HepG2 (cell line): ENCODE results near the gene ERCC2. TPM values are rescaled to one million over a fixed set of nuclear protein-coding genes. Genes with fewer than 3 reads are reported as not detected.

ENCODE experiments used
- ARID3A ChIP-seq: IDR thresholded peaks from 2 replicates; pipeline ENCODE4 v1.6.1; 2012; ENCODE audit warnings: low read depth, low read length, improper control_type of control experiment
- CENPX ChIP-seq: sonication (generic); formaldehyde crosslinking; IDR thresholded peaks from 2 replicates; pipeline ENCODE4 v1.9.0; 2021; ENCODE audit warnings: mild to moderate bottlenecking, missing genetic modification reagents, moderate library complexity
- GRHL1 ChIP-seq: sonication (generic); formaldehyde crosslinking; conservative IDR thresholded peaks from 2 replicates; pipeline ENCODE4 v1.8.0; 2022; ENCODE audit warnings: missing genetic modification reagents
- HMG20A ChIP-seq: IDR thresholded peaks from 2 replicates; pipeline ENCODE4 v1.6.1; 2016; ENCODE audit warnings: borderline replicate concordance
- HNRNPL ChIP-seq: fragments of 200-400 bp; formaldehyde crosslinking; IDR thresholded peaks from 2 replicates; pipeline ENCODE4 v1.6.1; 2017; ENCODE audit warnings: mild to moderate bottlenecking, low read depth, low read length
- IRX3 ChIP-seq: sonication (generic); formaldehyde crosslinking; IDR thresholded peaks from 2 replicates; pipeline ENCODE4 v1.8.1; 2023; ENCODE audit warnings: mild to moderate bottlenecking, low read depth, missing genetic modification reagents, borderline replicate concordance
- KAT2B ChIP-seq: fragments of 150-350 bp; IDR thresholded peaks from 2 replicates; pipeline ENCODE4 v1.6.1; 2014; ENCODE audit warnings: low read depth, low read length, borderline replicate concordance
- MATR3 ChIP-seq: sonication (generic); formaldehyde crosslinking; IDR thresholded peaks from 2 replicates; pipeline ENCODE4 v1.4.0; 2020; ENCODE audit warnings: missing genetic modification reagents
- RNF2 ChIP-seq: fragments of 450-650 bp; conservative IDR thresholded peaks from 2 replicates; pipeline ENCODE4 v1.6.1; 2016; ENCODE audit warnings: low read depth
- SALL1 ChIP-seq: sonication (generic); formaldehyde crosslinking; IDR thresholded peaks from 2 replicates; pipeline ENCODE4 v1.8.0; 2022; ENCODE audit warnings: mild to moderate bottlenecking, missing genetic modification reagents
- SATB2 ChIP-seq: sonication (generic); formaldehyde crosslinking; IDR thresholded peaks from 2 replicates; pipeline ENCODE4 v1.5.0; 2020; ENCODE audit warnings: missing genetic modification reagents
- TOE1 ChIP-seq: sonication (generic); formaldehyde crosslinking; IDR thresholded peaks from 2 replicates; pipeline ENCODE4 v1.4.0; 2020; ENCODE audit warnings: mild to moderate bottlenecking, missing genetic modification reagents
- TSC22D2 ChIP-seq: sonication (generic); formaldehyde crosslinking; IDR thresholded peaks from 2 replicates; pipeline ENCODE4 v1.5.1; 2020; ENCODE audit warnings: missing genetic modification reagents, mild to moderate bottlenecking, borderline replicate concordance
- UBTF ChIP-seq: sonication (generic); formaldehyde crosslinking; IDR thresholded peaks from 2 replicates; pipeline ENCODE4 v1.4.0; 2020; ENCODE audit warnings: mild to moderate bottlenecking, missing genetic modification reagents
- ZNF589 ChIP-seq: sonication (generic); formaldehyde crosslinking; conservative IDR thresholded peaks from 2 replicates; pipeline ENCODE4 v1.8.0; 2022; ENCODE audit warnings: mild to moderate bottlenecking, moderate library complexity, missing genetic modification reagents
- ZNF713 ChIP-seq: sonication (generic); formaldehyde crosslinking; IDR thresholded peaks from 2 replicates; pipeline ENCODE4 v1.4.0; 2020; ENCODE audit warnings: mild to moderate bottlenecking, missing genetic modification reagents
- polyA plus RNA-seq, 8 experiments: library from polyadenylated mRNA; depleted of rRNA in 3 of 8; stranded (reverse) in 7 of 8; unstranded in 1 of 8; fragments of >200 nt; fragmentation: Illumina TruSeq in 4 of 8; extraction: Trizol in 4 of 8; gene quantifications; 2 replicates each; pipeline versions ENCODE4 v1.2.1 to v1.2.3, GENCODE V29; 2011 to 2016; ENCODE audit warnings: low read depth in 4 of 8, missing spikeins in 1 of 8, mixed read lengths in 1 of 8; ENCODE audit not compliant: insufficient read depth in 1 of 8
- total RNA-seq, 5 experiments: library from RNA; depleted of rRNA; stranded (reverse); fragments of >200 nt; fragmentation: Illumina TruSeq; extraction: Trizol; gene quantifications; 2 replicates each; pipeline ENCODE4 v1.2.3, GENCODE V29; 2016; ENCODE audit warnings: low read depth in 1 of 5
- TF ChIP-seq, protein P1 (sequence below): sonication (generic); formaldehyde crosslinking; IDR thresholded peaks from 2 replicates; pipeline ENCODE4 v1.4.0; 2020; ENCODE audit warnings: missing genetic modification reagents, borderline replicate concordance

The ERCC2 gene
- total and polyA plus RNA-seq, 2 of the 13 experiments (the other 11 are each of a cell fraction or from before 2014, with no cell fraction given), result 25.4 to 49.2 TPM

GRCh38 chr19:45406226-45407090 is 36.1 kb upstream of the ERCC2 start, which contains the start of gene POLR1G (continued):
- TF ChIP-seq, protein P1, sequence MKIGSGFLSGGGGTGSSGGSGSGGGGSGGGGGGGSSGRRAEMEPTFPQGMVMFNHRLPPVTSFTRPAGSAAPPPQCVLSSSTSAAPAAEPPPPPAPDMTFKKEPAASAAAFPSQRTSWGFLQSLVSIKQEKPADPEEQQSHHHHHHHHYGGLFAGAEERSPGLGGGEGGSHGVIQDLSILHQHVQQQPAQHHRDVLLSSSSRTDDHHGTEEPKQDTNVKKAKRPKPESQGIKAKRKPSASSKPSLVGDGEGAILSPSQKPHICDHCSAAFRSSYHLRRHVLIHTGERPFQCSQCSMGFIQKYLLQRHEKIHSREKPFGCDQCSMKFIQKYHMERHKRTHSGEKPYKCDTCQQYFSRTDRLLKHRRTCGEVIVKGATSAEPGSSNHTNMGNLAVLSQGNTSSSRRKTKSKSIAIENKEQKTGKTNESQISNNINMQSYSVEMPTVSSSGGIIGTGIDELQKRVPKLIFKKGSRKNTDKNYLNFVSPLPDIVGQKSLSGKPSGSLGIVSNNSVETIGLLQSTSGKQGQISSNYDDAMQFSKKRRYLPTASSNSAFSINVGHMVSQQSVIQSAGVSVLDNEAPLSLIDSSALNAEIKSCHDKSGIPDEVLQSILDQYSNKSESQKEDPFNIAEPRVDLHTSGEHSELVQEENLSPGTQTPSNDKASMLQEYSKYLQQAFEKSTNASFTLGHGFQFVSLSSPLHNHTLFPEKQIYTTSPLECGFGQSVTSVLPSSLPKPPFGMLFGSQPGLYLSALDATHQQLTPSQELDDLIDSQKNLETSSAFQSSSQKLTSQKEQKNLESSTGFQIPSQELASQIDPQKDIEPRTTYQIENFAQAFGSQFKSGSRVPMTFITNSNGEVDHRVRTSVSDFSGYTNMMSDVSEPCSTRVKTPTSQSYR (CRISPR knock-in tag), result no peak
- TF ChIP-seq MATR3 (CRISPR knock-in tag), result no peak
- no peak for TF ChIP-seq ZNF713
- TF ChIP-seq TSC22D2 (CRISPR knock-in tag), result no peak; the same call in 1 of the 2 replicates
- TF ChIP-seq IRX3 (CRISPR knock-in tag), result no peak
- no peak for TF ChIP-seq HMG20A (CRISPR knock-in tag)
- TF ChIP-seq SALL1 (CRISPR knock-in tag), result peak; percentile 55; the same call in 1 of the 2 replicates
- no peak for TF ChIP-seq TOE1
- peak; percentile 64 for TF ChIP-seq ZNF589
- peak; percentile 70; the same call in 1 of the 2 replicates for TF ChIP-seq RNF2
- no peak for TF ChIP-seq GRHL1
- peak; percentile 38 for TF ChIP-seq UBTF
- TF ChIP-seq ARID3A, result no peak
- TF ChIP-seq HNRNPL, result 0 out of 2 replicates have a peak, but pooled peaks have one; percentile 51
- TF ChIP-seq KAT2B, result no peak
- TF ChIP-seq CENPX (CRISPR knock-in tag), result no peak
- no peak for TF ChIP-seq SATB2 (CRISPR knock-in tag)
